Activated naive CD8-positive, alpha-beta T cell treated with anti-CD3 and anti-CD28 coated beads, Interleukin-2, amount 10 ng/mL, durations not matched to agents 7 days and 5 days (primary cell): ENCODE measurements around the gene HADHB. TPM values are rescaled to one million over a fixed set of nuclear protein-coding genes. Genes with fewer than 3 reads are reported as not detected.

ENCODE experiments used
- ATAC-seq: fragments of 150-1000 bp; cut with Tn5 transposase; one replicate; pipeline ENCODE4 v1.10.0; 2021; ENCODE audit warnings: low read depth, moderate library complexity
- POLR2A ChIA-PET: fragments of 350-600 bp; sonication (Branson Sonifier 250); formaldehyde crosslinking; loops from one replicate; lab custom pipeline; 2021; ENCODE audit warnings: antibody characterized with exemption; lab: Charles Lee
- DNase-seq: peaks from one replicate; pipeline ENCODE4 v3.0.0; 2021
- H3K27ac Mint-ChIP-seq: one replicate; pipeline ENCODE4 v1.8.0; 2022; ENCODE audit warnings: mild to moderate bottlenecking, mixed read lengths
- H3K27me3 Mint-ChIP-seq: one replicate; pipeline ENCODE4 v1.8.0; 2022; ENCODE audit warnings: mild to moderate bottlenecking, moderate library complexity, mixed read lengths
- H3K36me3 Mint-ChIP-seq: one replicate; pipeline ENCODE4 v1.8.0; 2021; ENCODE audit warnings: mild to moderate bottlenecking, mixed read lengths
- H3K4me1 Mint-ChIP-seq: one replicate; pipeline ENCODE4 v1.8.0; 2021; ENCODE audit warnings: mixed read lengths
- H3K4me3 Mint-ChIP-seq: one replicate; pipeline ENCODE4 v1.8.0; 2022; ENCODE audit warnings: mild to moderate bottlenecking, moderate library complexity, mixed read lengths
- H3K9me3 Mint-ChIP-seq: one replicate; pipeline ENCODE4 v1.8.0; 2021; ENCODE audit warnings: mixed read lengths
- total RNA-seq, 2 experiments: library from RNA; stranded (reverse); gene quantifications; one replicate each; pipeline ENCODE4 v1.2.3, GENCODE V29; 2021

Gene HADHB
- 10 to 100 TPM; 68.1 to 72.7 TPM for total RNA-seq

DNA sequence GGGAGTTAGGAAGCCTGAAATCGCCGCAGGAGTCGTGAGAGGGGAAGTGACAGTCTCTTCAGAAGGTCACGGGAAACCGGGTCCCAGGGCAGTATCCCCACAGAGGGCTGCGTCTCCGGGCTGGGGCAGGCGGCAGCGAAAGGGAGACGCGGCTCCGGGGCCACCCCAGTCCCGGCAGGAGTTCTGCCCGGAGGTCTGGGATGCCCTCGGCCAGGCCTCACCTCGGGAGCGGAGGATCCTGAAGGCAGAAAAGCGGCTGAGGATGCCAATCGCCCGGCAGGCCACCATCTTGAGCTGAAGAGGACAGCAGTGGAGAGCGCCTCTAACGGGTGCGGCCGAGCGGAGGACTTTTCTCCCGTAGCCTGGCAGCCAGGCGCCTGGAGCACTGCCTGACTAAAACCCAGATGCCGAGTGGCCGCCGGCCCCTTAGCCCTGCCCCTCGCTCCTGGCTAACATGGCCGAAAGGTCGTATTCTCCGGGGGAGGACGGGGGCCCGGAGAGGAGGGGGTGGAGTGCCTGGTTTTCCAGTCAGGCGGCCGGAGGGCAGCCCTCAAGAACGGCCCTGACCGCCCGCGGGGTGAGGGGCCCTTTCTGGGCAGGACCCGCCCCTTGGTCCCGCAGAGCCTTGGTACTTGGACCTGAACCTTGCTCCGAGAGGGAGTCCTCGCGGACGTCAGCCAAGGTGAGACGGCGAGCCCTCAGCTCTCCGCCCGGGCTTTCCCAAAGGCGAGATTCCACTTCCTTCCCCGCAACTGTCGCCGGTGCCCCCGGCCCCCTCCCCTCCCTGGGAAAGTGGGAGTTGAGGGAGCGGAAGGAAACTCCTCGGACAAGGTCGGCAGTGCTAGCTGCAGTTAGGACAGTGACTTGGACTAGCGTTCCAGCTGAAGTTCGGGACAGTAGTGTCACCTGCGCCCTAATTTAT is at the start of gene HADHB, which contains the start of gene HADHA:
TSS of gene HADHB (plus strand) at position 631 of the 922 bp plus-strand sequence. CDS start 9,316 bp downstream, outside the sequence.
TSS of gene HADHA (minus strand) at position 324 of the 922 bp plus-strand sequence. CDS start at position 288, 36 bp downstream.
- Mint-ChIP-seq H3K4me3 (peak within 1 kb of the TSS; percentile 96), H3K27me3 (no peaks in the 10 kb centered on the region), H3K4me1 (peaks cover 40% of the 10 kb centered on the region), H3K36me3 (peaks cover 6% of the 10 kb centered on the region), H3K27ac (peak within 1 kb of the TSS; percentile 99), H3K9me3 (no peaks in the 10 kb centered on the region)
- POLR2A ChIA-PET = interaction anchor here (0.9 to 3.4 kb wide), 10 partner anchors 14 to 930 kb away, joined by 3 to 21 read pairs (median 6); partner anchors contain the start of genes ADGRF3, ASXL2, KIF3C and SELENOI
- DNase-seq = peak; percentile 89
- ATAC-seq = peak; percentile 80

DNA sequence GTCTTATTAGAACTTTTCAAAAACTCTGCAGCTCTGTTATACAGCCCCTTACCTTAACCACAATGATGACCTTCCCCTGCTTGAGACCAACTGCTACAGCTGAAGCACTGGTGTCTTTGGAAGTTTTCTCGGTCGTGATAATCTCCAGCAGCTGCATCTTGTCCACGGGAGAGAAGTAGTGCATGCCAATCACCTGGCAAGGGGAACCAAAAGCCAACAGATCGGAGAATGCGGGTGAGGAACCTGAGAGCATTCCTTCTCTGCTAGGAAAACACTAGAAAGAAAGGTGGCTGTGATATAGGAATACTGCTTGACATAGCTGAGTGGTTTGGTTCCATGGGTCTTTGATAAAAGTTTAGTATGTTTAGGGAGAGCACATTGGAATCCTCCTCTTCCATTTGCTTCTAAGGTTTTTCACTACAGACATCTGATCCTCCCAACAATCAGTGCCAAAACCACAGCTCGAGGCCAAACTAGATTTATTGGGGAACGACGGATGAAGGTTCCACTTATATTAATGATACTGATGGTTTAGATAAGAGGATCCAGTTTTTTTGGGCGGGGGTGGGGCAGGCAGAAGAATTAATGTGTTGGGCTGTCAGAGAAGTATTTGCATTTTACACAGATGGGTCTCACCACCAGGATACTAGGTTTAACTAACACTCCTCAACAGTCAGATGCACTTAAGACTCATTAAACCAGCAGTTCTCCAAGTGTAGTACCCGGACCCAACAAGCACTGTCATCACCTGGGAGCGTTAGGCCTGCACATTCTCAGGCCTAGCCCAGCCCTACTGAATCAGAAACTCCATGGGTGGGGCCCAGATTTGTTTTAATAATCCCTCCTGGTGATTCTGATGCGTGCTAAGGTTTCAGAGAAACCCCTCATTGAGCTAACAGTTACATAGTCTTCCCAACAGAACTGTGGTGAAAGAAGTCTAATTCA is 49.4 kb upstream of the HADHB start:
- Mint-ChIP-seq H3K9me3 (no peaks in the 10 kb centered on the region), H3K4me1 (no peaks in the 10 kb centered on the region), H3K36me3 (peaks cover 20% of the 10 kb centered on the region), H3K4me3 (no peak overlapping the region), H3K27me3 (no peaks in the 10 kb centered on the region), H3K27ac (no peak overlapping the region)
- POLR2A ChIA-PET = no interaction called here
- ATAC-seq (no peak), DNase-seq (no peak)

DNA sequence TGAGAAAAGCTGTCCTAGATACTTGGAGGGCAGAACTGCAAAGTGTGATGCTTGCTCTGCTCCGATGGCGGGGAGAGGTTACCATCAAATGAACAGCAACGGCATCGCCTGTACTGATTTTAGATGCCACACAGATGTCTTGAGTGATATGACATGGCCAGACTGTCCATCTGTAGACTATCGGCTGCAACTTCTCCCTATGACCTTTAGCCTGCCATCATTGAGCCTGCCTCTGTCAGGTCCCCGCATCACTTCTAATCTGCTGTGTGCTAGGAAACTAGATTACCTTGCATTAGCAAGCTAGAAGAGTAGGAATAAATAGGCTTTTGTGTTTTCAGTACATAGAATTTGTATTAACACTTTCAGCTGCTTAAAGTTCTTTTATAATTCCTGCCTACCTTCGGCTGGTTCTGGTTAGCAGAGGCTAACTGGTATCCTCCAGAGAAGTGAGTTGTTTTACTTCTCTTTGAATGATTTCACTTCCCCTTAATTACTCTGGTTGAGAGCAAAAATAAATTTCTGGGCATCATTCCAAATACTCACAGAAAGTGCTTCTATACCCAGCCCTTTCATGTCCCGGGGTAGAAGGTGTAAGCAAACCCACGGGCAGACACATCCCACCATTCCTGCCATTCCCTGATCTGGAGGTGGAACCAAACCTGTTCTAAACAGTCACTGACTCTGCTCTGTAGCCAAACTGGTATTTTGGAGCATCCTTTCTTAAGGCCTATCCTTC is 47.9 kb upstream of the HADHB start:
- Mint-ChIP-seq H3K36me3 (peaks cover 24% of the 10 kb centered on the region), H3K4me3 (no peak overlapping the region), H3K9me3 (no peaks in the 10 kb centered on the region), H3K4me1 (no peaks in the 10 kb centered on the region), H3K27me3 (no peaks in the 10 kb centered on the region), H3K27ac (no peak overlapping the region)
- no peak for ATAC-seq
- no peak for DNase-seq
- POLR2A ChIA-PET = no interaction called here

DNA sequence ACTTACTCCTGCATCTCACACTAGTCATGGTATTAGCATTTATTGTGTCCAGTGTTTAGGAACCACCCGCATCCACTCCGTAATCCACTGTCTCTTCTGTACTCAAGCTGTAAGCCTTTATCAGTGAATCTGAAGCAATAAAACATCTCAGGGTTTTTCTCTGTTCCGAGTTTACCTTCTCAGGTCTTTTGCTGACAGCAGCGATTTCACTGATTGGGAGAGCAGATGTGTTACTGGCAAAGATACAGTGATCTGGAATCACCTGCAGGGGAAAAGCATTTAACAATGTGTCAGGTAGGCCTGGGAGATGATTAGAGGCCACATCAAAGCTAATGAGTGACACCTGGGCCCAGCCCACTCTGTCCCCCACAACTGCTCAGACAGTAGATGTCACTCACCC is 47.2 kb upstream of the HADHB start:
- ATAC-seq = no peak
- Mint-ChIP-seq H3K4me1 (no peaks in the 10 kb centered on the region), H3K27ac (no peak overlapping the region), H3K36me3 (peaks cover 28% of the 10 kb centered on the region), H3K4me3 (no peak overlapping the region), H3K27me3 (no peaks in the 10 kb centered on the region), H3K9me3 (no peaks in the 10 kb centered on the region)
- POLR2A ChIA-PET = no interaction called here
- no peak for DNase-seq

DNA sequence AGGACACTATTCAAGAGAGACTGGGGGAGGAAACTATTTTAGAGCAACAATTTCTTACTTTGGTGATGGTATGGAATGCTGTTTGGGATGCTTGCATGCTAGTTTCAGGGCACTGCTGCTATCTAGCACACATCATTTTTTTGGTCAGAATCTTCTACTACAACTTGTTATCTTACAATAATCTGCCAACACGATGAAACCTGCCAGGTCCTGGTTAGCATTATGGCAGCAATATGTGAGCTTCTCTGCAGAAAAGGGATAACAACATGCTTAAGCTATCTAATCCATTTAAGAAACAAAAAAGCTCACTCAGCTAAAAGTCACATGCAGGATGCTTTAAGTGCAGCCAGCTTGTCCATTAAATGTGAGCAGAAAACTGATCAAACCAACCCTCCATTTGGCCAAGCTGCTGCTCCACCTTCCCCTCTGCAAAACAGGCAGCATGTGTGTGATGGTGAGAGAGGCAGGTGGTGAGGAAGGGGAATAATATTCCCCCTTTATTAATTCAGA is 41.7 kb upstream of the HADHB start:
- no peaks in the 10 kb centered on the region for H3K27me3 Mint-ChIP-seq
- H3K4me1 Mint-ChIP-seq = no peaks in the 10 kb centered on the region
- ATAC-seq = no peak
- no peaks in the 10 kb centered on the region for H3K9me3 Mint-ChIP-seq
- H3K4me3 Mint-ChIP-seq = no peak overlapping the region
- no peak for DNase-seq
- POLR2A ChIA-PET = no interaction called here
- no peak overlapping the region for H3K27ac Mint-ChIP-seq
- H3K36me3 Mint-ChIP-seq = peaks cover 24% of the 10 kb centered on the region

DNA sequence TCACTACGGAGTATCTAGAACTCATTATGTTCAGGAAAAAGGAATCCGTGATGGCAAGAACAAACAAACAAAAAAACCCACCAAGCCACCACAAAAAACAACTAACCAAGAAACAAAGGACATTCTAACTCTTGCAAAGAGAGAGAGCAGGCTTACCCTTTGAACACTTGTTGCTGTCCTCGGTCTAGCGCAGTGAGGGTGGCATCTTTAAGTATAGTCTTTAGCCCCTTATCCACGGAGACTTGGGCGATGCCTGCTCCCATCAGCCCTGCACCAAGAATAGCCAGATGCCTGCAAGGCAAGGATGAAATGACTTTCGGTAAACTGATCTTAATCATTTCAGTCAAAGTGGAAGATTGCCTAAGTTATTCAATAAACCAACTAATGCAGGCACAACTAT is 40.8 kb upstream of the HADHB start:
- POLR2A ChIA-PET = no interaction called here
- peaks cover 19% of the 10 kb centered on the region for H3K36me3 Mint-ChIP-seq
- no peak overlapping the region for H3K4me3 Mint-ChIP-seq
- H3K27ac Mint-ChIP-seq = no peak overlapping the region
- DNase-seq (no peak), ATAC-seq (no peak)
- no peaks in the 10 kb centered on the region for H3K9me3 Mint-ChIP-seq
- H3K27me3 Mint-ChIP-seq = no peaks in the 10 kb centered on the region
- H3K4me1 Mint-ChIP-seq = no peaks in the 10 kb centered on the region

DNA sequence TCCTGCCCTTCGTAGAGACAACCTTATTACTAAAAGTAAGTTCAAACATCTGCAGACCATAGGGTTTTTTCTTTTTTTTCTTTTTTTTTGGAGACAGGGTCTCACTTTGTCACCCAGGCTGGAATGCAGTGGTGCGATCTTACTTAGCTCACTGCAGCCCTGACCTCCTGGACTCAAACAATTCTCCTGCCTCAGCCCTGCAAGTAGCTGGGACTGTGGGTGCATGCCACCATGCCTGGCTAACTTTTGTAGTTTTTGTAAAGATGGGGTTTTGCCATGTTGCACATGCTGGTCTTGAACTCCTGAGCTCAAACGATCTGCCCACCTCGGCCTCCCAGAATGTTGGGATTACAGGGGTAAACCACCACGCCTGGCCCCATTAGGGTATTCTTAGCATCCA is 32.7 kb upstream of the HADHB start:
- Mint-ChIP-seq H3K27me3 (no peaks in the 10 kb centered on the region), H3K27ac (no peak overlapping the region), H3K36me3 (peaks cover 38% of the 10 kb centered on the region)

DNA sequence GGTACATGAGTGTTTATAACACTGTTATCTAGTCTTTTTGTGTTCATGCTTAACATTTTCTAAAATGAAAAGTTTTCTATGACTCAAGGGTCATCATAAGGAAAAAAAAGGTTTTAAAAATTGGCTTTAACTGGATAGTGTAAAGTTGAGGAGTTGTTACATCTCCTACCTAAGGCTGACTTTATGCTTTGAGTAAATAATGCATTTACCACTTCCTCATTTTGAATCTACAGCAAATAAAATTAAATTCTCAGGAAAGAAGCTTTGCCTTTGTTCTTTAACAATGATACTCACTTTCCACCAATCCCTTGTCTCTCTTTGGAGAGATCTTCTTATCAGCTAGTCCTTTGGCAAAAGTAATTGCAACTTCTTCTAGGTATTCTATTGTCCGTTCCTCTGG is 30.0 kb upstream of the HADHB start:
- peaks cover 3% of the 10 kb centered on the region for H3K4me1 Mint-ChIP-seq
- H3K27me3 Mint-ChIP-seq = no peaks in the 10 kb centered on the region
- H3K36me3 Mint-ChIP-seq = peaks cover 58% of the 10 kb centered on the region
- no peak for ATAC-seq
- H3K4me3 Mint-ChIP-seq = no peak overlapping the region
- no peaks in the 10 kb centered on the region for H3K9me3 Mint-ChIP-seq
- POLR2A ChIA-PET = no interaction called here
- DNase-seq = no peak
- no peak overlapping the region for H3K27ac Mint-ChIP-seq

More for the DNA sequence above, 32.7 kb upstream of the HADHB start:
- DNase-seq (no peak), ATAC-seq (no peak)
- H3K9me3 Mint-ChIP-seq = no peaks in the 10 kb centered on the region
- peaks cover 3% of the 10 kb centered on the region for H3K4me1 Mint-ChIP-seq
- POLR2A ChIA-PET = no interaction called here
- no peak overlapping the region for H3K4me3 Mint-ChIP-seq

DNA sequence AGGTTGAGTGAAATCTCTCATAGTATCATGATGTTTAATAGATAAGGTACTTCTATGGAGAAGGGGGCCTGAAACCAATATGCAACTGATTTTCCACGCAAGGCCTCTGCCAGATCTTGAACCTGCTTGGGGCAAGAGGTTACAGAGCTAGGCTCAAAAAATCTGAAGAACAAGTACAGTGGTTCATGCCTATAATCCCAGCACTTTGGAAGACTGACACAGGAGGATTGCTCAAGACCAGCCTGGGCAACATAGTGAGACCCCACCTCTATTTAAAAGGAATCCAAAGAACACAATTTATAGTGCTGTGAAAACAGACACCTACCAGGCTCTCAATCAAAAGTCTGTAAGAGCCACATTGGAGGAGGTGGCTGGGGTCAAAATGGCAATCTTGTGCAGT is 28.9 kb upstream of the HADHB start:
- H3K36me3 Mint-ChIP-seq = peaks cover 58% of the 10 kb centered on the region
- DNase-seq = no peak
- no peaks in the 10 kb centered on the region for H3K27me3 Mint-ChIP-seq
- H3K9me3 Mint-ChIP-seq = no peaks in the 10 kb centered on the region
- no peak overlapping the region for H3K27ac Mint-ChIP-seq
- peaks cover 5% of the 10 kb centered on the region for H3K4me1 Mint-ChIP-seq
- no peak for ATAC-seq
- no peak overlapping the region for H3K4me3 Mint-ChIP-seq
- POLR2A ChIA-PET = no interaction called here

DNA sequence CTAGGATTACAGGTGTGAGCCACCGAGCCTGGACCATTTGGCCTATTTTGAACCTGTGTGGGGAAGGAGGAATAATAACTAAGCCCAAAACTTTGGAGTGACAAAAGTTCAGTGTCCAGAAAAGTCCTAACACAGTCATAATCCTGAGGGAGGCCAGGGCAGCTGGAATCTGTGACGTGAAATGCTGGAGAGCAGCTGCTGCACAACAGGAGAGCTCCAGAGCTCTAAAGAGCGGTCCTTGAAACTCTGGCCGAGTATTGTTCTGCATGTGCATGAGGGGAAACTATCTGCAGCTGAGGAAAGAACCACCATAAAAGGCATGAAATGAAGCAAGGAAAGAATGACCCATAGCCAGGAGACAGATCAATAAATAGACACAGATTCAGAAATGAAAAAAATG is 28.2 kb upstream of the HADHB start:
- Mint-ChIP-seq H3K9me3 (no peaks in the 10 kb centered on the region), H3K36me3 (peaks cover 56% of the 10 kb centered on the region), H3K4me1 (peaks cover 5% of the 10 kb centered on the region), H3K4me3 (no peak overlapping the region), H3K27me3 (no peaks in the 10 kb centered on the region), H3K27ac (no peak overlapping the region)
- POLR2A ChIA-PET = no interaction called here
- ATAC-seq = no peak
- no peak for DNase-seq

DNA sequence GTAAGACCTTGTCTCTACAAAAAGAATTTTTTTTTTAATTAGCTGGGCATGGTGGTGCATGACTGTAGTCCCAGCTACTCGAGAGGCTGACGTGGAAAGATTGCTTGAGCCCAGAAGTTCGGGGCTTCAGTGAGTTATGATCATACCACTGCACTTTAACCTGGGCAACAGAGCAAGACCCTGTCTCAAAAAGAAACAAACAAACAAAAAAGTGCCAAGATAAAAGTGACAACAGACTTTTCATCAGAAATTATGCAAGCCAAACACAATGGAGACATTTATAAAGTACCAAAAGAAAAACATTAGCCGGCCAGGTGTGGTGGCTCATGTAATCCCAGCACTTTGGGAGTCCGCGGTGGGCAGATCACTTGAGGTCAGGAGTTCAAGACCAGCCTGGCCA is 27.0 kb upstream of the HADHB start:
- Mint-ChIP-seq H3K36me3 (peaks cover 53% of the 10 kb centered on the region), H3K27me3 (no peaks in the 10 kb centered on the region), H3K27ac (no peak overlapping the region), H3K9me3 (no peaks in the 10 kb centered on the region), H3K4me3 (no peak overlapping the region), H3K4me1 (peaks cover 5% of the 10 kb centered on the region)
- DNase-seq (no peak), ATAC-seq (no peak)
- POLR2A ChIA-PET = no interaction called here

DNA sequence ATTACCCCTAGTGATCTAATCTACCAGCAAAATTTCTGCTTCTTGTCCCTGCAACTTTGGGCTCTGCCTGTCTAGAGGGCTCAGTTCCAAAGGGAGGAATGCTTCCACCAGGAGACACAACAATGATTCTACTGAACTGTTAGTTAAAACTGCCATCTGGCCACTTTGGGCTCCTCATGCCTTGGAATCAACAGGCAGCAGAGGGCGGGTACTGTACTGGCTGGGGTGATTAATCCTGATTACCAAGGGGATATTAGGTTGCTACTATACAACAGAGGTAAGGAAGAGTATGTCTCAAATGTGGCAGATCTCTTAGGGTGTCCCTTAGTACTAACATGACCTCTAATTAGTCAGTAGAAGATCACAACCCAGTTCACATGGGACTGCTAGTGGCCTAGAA is 21.7 kb upstream of the HADHB start:
- peaks cover 2% of the 10 kb centered on the region for H3K4me1 Mint-ChIP-seq
- H3K36me3 Mint-ChIP-seq = peaks cover 48% of the 10 kb centered on the region
- no peak for DNase-seq
- no peaks in the 10 kb centered on the region for H3K27me3 Mint-ChIP-seq
- POLR2A ChIA-PET = no interaction called here
- H3K9me3 Mint-ChIP-seq = peaks cover 1% of the 10 kb centered on the region
- H3K27ac Mint-ChIP-seq = no peak overlapping the region
- no peak for ATAC-seq
- no peak overlapping the region for H3K4me3 Mint-ChIP-seq

DNA sequence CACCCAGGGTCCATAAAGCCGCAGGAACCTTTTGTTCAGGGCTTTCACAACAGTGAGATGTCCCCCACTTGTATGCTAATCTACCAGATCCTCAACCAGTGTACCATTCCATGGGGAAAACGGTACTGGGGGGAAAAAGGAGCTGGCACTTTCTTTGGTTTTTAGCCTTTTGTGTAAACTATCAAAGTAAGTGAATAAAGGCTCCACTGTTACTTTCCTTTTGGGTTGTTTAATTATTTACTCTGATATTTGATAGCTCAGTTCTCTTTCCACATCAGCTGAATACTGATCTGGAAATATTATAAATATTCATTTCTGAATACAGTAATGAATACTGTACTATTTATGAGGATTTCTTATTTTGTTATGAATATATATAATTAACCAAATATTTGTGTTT is 20.6 kb upstream of the HADHB start:
- H3K9me3 Mint-ChIP-seq = peaks cover 1% of the 10 kb centered on the region
- peaks cover 2% of the 10 kb centered on the region for H3K4me1 Mint-ChIP-seq
- H3K27me3 Mint-ChIP-seq = no peaks in the 10 kb centered on the region
- H3K27ac Mint-ChIP-seq = no peak overlapping the region
- DNase-seq (no peak), ATAC-seq (no peak)
- H3K36me3 Mint-ChIP-seq = peaks cover 50% of the 10 kb centered on the region
- POLR2A ChIA-PET = no interaction called here
- no peak overlapping the region for H3K4me3 Mint-ChIP-seq
